Activated naive CD8-positive, alpha-beta T cell (primary cell): Measurements from ENCODE around the gene OGFOD2.

Source experiments
- H3K27ac Mint-ChIP-seq: one replicate; pipeline ENCODE4 v1.8.0; 2021; ENCODE audit warnings: mixed read lengths
- H3K27me3 Mint-ChIP-seq: one replicate; pipeline ENCODE4 v1.8.0; 2021; ENCODE audit warnings: mixed read lengths
- H3K36me3 Mint-ChIP-seq: one replicate; pipeline ENCODE4 v1.8.0; 2021; ENCODE audit warnings: mixed read lengths
- H3K4me1 Mint-ChIP-seq: one replicate; pipeline ENCODE4 v1.8.0; 2021; ENCODE audit warnings: low read depth, mixed read lengths
- H3K4me3 Mint-ChIP-seq: one replicate; pipeline ENCODE4 v1.8.0; 2021; ENCODE audit warnings: mild to moderate bottlenecking, mixed read lengths
- H3K9me3 Mint-ChIP-seq: one replicate; pipeline ENCODE4 v1.8.0; 2021; ENCODE audit warnings: low read depth, mixed read lengths

OGFOD2 gene

DNA sequence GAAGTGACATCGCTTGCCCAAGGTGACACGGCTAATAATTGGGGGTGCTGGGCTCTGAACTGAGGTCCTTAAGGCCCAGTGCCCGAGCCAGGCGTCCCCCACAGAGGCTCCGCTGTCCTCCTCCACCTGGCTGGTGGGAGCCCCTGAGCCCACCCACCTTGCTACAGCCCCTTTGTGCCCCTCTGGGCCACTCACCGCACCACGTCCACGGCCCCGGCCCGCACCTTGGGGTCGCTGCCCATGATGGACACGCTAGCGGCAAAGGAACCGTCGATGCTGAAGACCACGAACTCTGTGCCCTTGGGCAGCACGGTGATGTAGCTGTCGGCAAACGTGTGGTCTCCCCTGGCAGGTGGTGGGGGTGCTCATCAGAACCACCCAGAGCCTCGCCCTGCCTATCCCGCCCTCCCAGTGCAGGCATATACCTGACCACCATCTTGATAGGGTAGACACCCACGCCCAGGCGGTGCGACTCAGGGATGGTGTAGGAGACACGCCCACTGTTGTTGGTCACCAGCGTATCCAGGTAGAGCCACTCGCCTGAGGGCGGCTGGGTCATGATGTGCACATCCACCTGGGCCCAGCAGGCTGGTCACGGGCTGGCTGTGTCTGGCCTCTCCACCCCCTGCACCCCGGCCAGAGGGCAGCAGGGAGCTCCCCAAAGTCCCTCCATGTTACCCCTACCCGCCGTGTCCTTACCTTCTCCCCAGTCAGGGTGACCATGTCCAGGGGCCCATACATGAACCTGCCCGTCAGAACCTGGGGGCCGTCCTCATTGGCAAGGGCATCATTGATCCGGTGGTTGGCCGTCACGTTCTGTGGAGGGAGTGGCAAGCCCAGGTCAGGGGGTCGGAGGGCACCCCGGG is 12.3 kb downstream of the OGFOD2 start:
- Mint-ChIP-seq H3K4me3 (no peak overlapping the region), H3K4me1 (peaks cover 17% of the 10 kb centered on the region), H3K27ac (no peak overlapping the region), H3K36me3 (no peaks in the 10 kb centered on the region), H3K27me3 (no peaks in the 10 kb centered on the region), H3K9me3 (no peaks in the 10 kb centered on the region)

DNA sequence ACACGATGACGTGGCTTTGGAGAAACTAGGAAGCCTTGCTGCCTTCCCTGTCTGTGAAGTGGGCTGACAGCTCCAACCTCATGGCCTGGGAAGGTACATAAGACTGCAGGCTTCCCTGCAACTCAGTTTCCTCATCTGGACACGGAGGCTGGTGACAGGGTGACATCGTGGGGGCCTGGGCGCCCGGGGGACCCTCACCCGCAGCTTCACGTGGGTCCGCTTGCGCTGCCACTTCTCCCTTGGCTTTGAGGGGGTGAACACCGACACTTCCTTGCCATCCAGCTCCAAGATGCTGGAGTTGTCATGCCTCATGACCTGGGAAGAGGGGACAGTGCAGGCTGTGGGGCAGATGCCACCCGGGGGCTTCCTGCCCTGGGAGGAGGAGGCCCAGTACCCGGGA is 13.0 kb downstream of the OGFOD2 start:
- Mint-ChIP-seq H3K9me3 (no peaks in the 10 kb centered on the region), H3K4me3 (no peak overlapping the region), H3K27ac (no peak overlapping the region), H3K27me3 (no peaks in the 10 kb centered on the region), H3K36me3 (no peaks in the 10 kb centered on the region), H3K4me1 (peaks cover 13% of the 10 kb centered on the region)

DNA sequence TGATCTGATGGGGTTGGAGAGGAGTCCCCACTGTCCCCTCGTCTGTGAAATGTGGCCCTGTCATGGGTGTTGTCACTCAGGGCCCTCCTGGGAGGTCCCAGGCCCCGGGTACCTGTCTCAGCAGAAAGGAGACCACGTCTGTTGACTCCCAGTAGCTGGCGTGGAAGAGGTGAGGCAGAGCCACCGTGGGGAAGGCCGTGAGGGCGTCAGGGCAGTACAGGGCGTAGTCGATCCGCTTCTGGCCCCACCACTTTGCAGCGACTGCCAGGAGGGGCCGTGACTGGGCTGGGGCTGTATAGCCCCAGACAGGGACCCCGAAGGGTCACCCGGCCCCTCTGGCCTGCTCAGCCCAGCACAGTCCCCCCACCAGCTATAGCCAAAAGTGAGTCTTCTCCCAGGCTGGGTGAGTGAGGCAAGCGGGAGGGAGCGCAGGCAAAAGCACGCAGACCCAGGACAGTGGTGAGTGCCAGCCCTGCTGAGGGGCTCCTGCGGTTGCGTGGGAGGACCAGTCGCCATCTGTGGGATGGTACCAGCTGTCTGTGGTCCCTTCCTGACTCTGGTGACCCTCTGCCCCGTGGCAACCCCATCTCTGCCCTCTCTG is 13.7 kb downstream of the OGFOD2 start:
- H3K27me3 Mint-ChIP-seq, result no peaks in the 10 kb centered on the region
- peaks cover 7% of the 10 kb centered on the region for H3K4me1 Mint-ChIP-seq
- no peak overlapping the region for H3K4me3 Mint-ChIP-seq
- no peaks in the 10 kb centered on the region for H3K9me3 Mint-ChIP-seq
- no peak overlapping the region for H3K27ac Mint-ChIP-seq
- no peaks in the 10 kb centered on the region for H3K36me3 Mint-ChIP-seq

DNA sequence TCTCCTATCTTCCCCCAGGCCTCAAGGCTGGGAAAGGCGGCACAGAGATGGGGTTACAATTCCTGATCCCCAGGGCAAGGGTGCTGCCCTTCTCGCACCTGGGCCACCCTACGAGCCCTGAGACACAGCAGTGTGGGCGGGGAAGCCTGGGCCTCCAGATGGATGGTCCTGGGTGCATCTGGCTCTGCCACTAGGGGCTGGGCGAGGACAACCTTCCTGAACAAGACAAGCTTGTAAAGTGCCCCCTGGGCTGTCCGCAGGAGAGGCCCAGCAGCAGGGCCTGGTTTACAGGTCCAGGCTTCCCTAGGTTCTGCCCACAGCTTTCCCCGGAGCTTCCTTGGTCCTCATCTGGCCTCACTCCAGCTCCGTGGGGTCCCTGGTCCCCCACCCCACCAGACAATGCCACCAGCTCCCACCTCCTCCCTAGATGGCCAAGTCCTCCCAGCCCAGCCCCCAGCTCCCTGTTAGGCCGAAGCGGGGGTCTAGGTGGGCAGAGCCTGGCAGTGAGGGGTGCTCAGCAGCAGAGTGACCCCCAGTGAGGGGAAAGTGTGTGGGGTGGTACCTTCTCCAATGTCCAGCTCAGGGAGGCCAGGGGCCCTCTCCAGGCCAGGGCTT is 14.3 kb downstream of the OGFOD2 start:
- Mint-ChIP-seq H3K27me3 (no peaks in the 10 kb centered on the region), H3K27ac (no peak overlapping the region), H3K9me3 (no peaks in the 10 kb centered on the region)

DNA sequence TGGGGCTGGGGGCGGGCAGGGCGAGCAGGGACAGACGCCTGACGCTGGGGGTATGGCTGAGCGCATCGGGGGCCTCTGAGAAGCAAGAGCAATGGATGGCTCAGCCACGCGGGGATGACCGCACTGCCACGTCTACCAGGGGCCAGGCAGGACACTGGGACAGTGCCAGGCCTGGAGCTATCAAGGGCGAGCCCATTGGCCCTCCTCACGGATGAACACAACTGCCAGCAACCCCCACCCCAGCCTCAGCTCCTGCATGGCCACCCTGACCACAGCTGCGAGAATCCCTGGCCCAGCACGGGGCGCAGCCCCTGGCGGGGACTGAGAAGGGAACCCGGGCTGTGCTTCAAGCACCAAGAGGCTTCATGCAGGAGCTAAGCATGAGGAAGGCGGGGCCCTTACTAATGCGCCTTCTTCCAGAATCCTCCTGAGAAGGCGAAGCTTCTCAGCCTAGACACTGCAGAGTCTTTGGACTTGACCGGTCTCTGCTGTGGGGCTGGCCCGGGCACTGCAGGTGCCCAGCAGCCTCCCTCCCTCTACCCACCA is 14.9 kb downstream of the OGFOD2 start:
- Mint-ChIP-seq H3K36me3 (no peaks in the 10 kb centered on the region), H3K27ac (no peak overlapping the region), H3K4me3 (no peak overlapping the region), H3K27me3 (no peaks in the 10 kb centered on the region), H3K9me3 (no peaks in the 10 kb centered on the region), H3K4me1 (no peaks in the 10 kb centered on the region)

More for the DNA sequence above, 14.3 kb downstream of the OGFOD2 start:
- Mint-ChIP-seq H3K4me3 (no peak overlapping the region), H3K4me1 (peaks cover 4% of the 10 kb centered on the region), H3K36me3 (no peaks in the 10 kb centered on the region)

DNA sequence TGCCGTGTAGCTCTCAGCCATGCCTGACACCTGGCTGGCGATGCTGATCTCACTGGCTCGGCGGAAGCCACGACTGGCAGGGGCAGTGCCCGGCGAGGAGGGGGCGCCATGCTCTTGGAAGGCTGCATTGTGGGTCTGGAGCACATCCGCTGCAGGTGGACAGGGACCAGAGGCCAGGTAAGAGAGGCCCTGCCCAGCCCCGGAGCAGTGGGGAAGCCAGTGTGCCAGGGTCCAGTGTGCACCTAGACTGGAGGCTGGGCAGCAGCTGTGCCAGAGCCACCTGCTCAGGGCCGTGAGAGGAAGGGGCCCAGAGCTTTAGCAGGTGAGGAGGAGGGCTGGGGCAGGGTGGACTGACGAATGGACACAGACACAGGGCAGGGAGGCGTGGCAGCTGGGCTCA is 15.5 kb downstream of the OGFOD2 start:
- no peaks in the 10 kb centered on the region for H3K27me3 Mint-ChIP-seq
- H3K36me3 Mint-ChIP-seq, result no peaks in the 10 kb centered on the region
- H3K9me3 Mint-ChIP-seq, result no peaks in the 10 kb centered on the region

DNA sequence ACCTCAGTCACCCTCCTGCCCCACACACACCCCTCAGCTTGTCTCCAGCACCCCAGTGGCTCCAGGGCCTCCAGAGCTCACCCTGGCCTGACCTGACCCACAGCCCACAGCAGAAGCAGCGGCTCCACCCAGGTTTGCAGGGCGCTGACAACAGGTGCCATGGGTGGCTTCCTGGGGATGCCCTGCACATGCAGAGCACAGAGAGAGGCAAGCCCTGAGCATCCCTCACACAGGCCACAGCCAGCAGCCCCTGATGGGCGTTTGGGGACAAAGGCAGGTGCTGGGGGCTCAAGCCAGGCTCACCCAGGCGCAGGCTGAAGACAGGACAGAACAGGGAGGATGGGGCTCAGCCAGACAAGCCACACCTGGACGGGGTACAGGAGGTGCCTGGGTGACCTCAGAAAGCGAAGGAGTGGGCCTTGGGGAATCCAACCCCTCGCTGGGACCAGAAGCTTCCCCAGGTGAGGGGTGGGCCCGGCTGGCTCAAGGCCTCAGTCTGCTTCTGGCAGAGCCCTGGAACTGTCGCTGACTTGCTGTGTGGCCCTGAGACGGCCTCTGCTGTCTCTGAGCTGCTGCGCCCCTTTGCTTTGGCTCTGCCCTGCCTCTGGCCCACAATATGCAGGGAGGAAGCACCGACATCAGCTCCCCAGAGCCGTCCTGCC is 16.0 kb downstream of the OGFOD2 start:
- Mint-ChIP-seq H3K9me3 (no peaks in the 10 kb centered on the region), H3K4me3 (no peak overlapping the region), H3K27ac (no peak overlapping the region), H3K27me3 (no peaks in the 10 kb centered on the region), H3K4me1 (no peaks in the 10 kb centered on the region), H3K36me3 (no peaks in the 10 kb centered on the region)

More for the DNA sequence above, 15.5 kb downstream of the OGFOD2 start:
- Mint-ChIP-seq H3K27ac (no peak overlapping the region), H3K4me1 (no peaks in the 10 kb centered on the region), H3K4me3 (no peak overlapping the region)

DNA sequence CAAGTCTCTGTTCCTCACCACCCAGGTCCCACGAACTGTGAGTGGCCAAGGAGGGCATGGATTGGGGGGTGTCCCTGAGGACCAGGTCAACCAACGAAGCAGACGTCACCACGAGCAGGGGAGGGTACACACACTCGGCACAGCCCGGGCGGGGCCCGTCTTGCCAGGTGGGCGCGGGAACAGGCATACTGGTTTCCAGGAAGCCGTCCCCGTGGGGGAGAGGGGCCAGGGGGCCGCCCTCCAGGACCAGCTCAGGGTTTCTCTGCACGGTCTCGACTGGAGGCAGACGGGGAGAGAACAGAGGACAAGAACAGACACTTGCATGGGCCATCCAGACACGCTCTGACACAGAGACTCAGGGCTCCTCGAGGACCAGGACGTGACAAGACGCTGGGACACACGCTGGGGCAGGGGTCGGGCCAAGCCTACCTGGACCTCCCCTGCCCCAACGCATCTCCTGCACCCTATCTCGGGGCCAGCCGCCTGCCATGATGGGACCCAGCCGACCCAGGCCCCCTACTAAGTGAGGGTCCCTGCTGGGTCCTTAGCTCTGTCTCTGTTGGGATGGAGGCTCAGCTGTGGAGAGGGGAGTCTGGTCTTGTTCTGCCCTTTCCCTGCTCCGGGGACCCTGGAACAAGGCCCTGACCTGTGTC is 16.7 kb downstream of the OGFOD2 start:
- Mint-ChIP-seq H3K36me3 (no peaks in the 10 kb centered on the region), H3K27ac (no peak overlapping the region), H3K9me3 (no peaks in the 10 kb centered on the region), H3K4me1 (no peaks in the 10 kb centered on the region), H3K27me3 (no peaks in the 10 kb centered on the region), H3K4me3 (no peak overlapping the region)

DNA sequence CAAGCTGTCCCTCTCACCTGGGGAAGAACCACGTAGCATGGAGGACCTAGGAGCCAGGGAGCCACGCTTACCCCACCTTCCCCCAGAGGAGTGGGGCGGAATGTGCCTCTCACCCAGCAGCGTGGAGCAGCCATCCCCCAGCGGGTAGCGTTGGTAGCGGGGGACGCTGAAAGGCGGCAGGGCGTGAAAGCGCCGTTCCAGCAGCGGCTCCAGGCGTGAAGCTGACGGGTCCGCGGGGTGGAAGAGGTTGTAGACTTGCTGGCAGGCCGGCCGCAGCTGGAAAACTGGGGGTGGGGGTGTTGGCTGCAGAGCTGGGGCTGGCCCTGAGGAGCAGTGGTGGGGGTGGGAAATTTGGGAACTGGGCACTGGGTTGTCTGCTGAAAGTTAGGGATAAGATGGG is 17.3 kb downstream of the OGFOD2 start:
- H3K27ac Mint-ChIP-seq, result no peak overlapping the region
- H3K4me3 Mint-ChIP-seq, result no peak overlapping the region
- no peaks in the 10 kb centered on the region for H3K4me1 Mint-ChIP-seq
- no peaks in the 10 kb centered on the region for H3K9me3 Mint-ChIP-seq
- no peaks in the 10 kb centered on the region for H3K36me3 Mint-ChIP-seq
- no peaks in the 10 kb centered on the region for H3K27me3 Mint-ChIP-seq

DNA sequence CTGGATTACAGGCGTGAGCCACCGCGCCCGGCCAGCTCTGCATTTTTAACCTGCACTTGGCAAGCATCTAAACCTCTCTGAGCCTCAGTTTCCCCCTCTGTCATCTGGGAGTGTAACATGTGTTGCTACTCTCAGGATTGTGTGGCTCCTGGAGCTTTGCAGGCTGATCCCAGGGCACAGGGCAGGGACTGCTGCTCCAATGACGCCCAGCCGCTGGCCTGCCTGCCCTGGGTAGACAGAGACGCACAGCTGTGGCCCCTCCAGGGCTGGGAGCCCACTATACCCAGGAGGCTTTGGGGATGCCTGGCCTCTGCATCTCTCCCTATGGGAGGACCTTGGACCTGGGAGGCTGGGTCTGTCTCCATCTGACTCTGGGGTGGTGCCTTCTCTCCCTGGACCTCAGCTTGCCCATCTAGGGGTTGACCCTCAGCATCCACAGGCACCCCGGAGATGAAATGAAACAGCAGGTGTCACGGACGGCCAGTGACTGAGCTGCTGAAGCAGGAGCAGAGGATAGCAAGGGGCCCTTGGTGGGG is 19.2 kb downstream of the OGFOD2 start:
- Mint-ChIP-seq H3K4me1 (no peaks in the 10 kb centered on the region), H3K4me3 (no peak overlapping the region)

DNA sequence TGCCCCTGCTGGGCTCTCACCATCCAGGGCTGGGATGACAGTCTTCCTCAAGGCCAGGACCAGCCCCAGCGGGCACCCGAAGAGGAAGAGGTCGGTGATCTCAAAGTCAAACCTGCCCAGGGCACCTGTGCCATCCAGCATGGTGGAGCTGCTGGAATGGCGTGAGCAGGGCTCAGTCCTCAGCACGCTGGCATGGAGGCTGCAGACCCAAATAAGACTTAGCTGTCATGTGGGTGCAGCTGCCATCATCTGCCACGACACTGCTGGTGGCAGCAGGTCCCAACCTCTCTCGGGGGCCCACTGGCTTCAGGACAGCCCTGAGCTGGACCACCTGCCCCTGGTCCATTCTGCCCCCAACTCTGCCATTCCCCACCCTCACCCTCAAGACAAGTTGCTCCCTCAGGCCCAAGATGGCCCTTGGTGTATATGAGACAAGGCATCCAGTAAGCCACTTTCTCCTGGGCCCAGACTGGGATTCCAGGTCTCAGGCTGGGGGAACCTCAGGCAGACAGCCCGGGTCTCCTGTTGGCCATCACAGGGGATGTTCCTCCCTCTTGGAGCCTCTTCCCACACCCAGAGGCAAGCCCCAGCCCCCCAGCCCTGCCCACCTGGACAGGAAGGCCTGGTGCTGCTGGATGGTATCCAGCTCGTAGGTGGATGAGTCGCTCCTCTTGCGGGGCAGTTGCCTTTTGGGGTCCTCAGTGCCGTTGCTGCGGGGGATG is 19.9 kb downstream of the OGFOD2 start:
- Mint-ChIP-seq H3K27ac (no peak overlapping the region), H3K4me3 (no peak overlapping the region), H3K4me1 (no peaks in the 10 kb centered on the region), H3K9me3 (no peaks in the 10 kb centered on the region), H3K27me3 (no peaks in the 10 kb centered on the region), H3K36me3 (no peaks in the 10 kb centered on the region)

More for the DNA sequence above, 19.2 kb downstream of the OGFOD2 start:
- Mint-ChIP-seq H3K27me3 (no peaks in the 10 kb centered on the region), H3K36me3 (no peaks in the 10 kb centered on the region), H3K9me3 (no peaks in the 10 kb centered on the region), H3K27ac (no peak overlapping the region)

DNA sequence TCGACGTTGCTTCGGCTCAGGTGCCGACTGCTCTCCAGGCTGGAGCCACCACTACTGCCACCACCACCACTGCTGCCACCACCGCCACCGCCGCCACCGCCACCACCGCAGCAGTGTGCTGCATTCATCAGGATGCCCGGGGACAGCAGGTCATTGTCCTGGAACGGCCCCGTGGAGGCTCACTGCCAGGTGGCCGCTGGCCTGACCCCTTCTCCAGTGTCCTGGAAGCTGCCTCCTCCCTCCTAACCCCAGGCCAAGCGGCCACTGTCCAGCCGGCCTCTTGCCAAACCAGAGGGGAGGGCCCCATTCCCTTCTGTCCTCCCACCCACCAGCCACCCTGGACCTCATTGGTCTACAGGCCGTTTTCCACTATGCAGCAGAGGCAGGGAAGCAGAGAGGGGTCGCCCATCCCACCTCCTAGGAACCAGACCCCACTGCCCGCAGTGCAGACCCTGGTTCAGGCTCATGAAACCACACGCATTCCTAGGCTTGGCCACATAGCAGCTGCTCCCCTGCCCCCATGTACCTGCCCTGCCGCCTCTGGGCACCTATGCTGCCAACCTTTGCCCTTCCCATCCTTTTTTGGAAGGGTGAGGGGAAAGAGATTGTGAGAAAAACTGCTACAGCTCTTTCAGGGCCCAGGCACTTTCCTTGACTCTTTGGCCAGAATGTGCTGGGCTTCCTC is 20.6 kb downstream of the OGFOD2 start:
- Mint-ChIP-seq H3K36me3 (no peaks in the 10 kb centered on the region), H3K27ac (no peak overlapping the region), H3K4me1 (no peaks in the 10 kb centered on the region), H3K27me3 (no peaks in the 10 kb centered on the region), H3K4me3 (no peak overlapping the region), H3K9me3 (no peaks in the 10 kb centered on the region)

DNA sequence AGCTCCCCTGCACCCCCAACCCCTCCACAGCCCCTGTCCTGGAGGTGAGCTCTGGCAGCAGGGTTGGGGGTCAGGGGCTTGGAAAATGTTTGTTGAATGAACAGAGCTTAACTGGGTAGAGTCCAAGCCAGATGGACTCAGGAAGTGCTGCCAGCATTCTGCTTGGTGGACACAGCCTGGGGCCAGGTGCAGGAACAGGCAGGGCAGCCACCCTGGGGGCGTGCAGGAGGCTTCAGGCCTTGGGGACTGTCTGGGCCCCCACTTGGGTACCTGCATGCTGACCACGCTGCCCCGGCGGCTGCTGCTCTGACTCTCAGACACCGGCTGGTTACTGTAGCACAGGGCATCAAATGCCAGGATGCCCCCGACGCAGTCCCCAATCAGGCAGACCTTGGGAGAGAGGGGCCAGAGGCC is 21.2 kb downstream of the OGFOD2 start:
- H3K9me3 Mint-ChIP-seq, result no peaks in the 10 kb centered on the region
- no peak overlapping the region for H3K4me3 Mint-ChIP-seq
- H3K36me3 Mint-ChIP-seq, result no peaks in the 10 kb centered on the region
- no peak overlapping the region for H3K27ac Mint-ChIP-seq
- no peaks in the 10 kb centered on the region for H3K4me1 Mint-ChIP-seq
- no peaks in the 10 kb centered on the region for H3K27me3 Mint-ChIP-seq
